Endometrium (tissue), 2 donors: Measurements from ENCODE around the gene NDST4.
A peak's percentile ranks its signal among the peaks of the same experiment; 100 is the strongest.

Source experiments
- FAIRE-seq: peaks from 2 replicates; lab custom pipeline; 2012; peaks lifted over from hg19 to GRCh38; lab: Jason Lieb, UNC
- donor health status: control.
- donor health status: control.

Gene NDST4

DNA sequence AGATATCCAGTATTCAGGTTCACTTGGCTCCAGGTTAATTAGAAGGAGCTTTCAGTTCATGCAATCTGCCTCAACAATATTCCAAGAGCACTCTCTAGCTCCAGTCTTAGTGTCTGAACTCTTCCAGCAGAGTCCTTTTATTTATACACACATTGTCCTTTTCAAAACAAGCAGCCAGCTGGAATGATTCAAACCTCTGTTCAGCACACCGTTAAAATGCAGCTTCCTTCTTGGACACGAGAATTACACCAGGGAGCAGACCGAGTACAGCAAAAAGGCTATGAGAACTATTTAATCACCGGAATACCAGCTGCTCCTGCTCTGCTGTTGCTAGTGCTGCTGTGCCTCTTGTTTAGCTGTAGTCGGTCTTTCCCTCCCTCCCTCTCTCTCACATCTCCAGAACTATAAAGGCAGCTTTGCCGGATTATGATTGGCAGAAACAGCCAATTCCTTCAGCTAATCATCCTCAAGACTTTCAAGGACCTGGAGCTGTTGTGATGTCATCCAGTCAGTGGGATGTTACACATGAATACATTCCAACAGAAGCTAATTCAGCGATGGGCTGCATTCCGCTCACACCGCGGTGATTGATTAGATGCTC is at the start of gene NDST4:
NDST4 (minus strand) TSS at position 115 of the 601 bp plus-strand sequence. CDS start 36,584 bp downstream, outside the sequence.
- no peak for FAIRE-seq

DNA sequence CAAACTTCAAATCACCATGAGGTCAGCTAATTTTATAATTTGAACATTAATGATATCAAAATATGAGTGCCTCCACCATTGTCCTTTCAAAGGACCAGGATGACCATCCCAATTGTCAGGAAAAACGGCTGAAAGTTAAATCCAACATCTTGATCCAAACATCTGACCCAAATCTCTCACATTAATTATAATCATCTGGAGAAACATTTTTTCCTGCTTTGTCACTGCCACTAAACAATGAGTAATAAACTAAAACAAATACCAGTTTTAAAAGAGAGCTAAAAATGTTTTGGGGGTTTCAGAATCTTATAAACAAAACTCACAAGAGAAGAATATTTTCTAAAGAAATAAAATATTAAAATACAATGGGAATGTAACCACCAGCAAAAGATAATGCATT is 45.7 kb upstream of the NDST4 start:
- FAIRE-seq = peak; percentile 87

DNA sequence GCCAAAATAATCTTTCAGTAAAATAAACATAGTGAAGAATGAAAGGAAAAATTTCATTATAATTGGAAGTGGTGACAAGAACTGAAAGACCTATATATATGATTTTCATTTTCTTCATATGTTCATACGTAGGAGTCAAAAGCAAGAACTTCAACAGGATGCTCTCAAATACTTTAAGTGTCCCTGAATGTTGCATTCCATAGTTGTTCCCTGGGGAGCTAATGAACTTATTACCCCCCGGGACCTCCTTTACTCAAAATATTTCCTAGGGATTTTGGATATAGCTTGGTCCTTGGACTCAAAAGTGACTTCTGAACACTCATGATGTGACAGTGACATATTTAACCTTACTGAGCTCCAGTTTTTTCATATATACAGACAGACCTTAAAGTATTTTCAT is 44.9 kb upstream of the NDST4 start:
- FAIRE-seq = no peak

DNA sequence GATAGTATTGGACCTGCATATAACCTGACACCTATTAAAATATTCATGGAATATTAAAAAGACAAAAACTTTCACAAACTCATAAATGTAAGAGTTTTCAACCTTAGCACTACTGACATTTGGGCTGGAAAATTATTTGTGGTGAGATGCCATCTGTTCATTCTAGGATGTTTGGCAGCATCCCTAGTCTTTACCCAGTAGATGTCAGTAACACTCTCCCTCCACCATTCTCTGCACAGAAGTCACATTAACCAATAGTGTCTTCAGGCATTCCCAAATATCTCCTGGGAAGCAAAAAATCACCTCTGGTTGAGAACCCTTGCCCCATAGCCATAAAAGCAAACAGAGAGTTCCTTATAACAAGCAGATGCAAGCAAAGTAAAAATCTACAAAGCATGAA is 41.4 kb upstream of the NDST4 start:
- no peak for FAIRE-seq

DNA sequence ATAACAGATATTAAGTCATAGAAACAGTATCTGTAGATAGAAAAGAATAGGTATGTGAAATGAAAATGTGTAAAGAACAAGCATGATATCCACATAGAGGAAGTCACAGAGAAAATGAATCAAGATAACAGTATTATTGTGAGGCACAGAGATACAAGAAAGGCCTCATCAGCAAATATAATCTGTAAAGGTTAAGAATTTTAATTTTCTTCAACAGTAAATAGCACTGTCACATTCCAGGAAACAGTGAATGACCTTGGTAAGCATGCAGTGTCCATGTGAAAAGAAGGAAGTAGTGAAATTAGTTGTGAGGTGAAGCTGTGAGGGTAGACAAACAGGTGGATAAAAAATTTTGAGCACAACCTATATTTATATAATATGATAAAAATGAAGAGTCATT is 39.5 kb upstream of the NDST4 start:
- no peak for FAIRE-seq

DNA sequence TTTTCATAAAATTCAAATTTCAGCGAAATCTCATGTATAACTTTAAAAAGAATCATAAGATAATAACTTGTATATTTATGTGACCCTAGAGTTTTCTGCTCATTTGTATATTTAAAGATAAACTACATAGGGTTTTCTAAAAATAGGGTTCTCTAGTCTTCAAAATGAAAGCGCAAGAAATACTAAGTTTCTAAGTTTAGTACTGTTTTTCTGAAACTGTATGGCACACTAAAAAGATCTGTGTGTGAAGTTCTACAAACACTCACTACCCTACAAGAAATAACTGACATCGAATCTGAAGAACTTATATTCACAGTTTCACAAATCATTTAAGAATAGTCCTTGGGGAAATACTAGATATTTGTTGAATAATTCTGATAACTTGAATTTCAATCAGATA is 38.7 kb upstream of the NDST4 start:
- no peak for FAIRE-seq

DNA sequence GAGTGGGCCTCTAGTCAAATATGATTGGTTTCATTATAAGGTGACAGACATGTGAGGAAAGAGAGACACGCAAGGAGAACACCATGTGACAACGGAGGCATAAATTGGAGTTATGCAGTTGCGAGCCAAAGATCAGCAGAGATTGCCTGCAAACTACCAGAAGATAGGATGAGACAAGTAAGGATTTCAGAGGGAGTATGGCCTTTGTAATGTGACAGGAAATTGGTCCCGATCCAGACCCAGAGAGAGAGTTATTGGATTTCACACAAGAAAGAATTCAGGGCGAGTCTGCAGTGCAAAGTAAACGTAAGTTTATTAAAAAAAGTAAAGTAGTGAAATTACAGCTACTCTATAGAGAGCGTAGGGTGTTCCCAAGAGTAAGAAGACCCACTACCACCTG is 35.7 kb upstream of the NDST4 start:
- no peak for FAIRE-seq

DNA sequence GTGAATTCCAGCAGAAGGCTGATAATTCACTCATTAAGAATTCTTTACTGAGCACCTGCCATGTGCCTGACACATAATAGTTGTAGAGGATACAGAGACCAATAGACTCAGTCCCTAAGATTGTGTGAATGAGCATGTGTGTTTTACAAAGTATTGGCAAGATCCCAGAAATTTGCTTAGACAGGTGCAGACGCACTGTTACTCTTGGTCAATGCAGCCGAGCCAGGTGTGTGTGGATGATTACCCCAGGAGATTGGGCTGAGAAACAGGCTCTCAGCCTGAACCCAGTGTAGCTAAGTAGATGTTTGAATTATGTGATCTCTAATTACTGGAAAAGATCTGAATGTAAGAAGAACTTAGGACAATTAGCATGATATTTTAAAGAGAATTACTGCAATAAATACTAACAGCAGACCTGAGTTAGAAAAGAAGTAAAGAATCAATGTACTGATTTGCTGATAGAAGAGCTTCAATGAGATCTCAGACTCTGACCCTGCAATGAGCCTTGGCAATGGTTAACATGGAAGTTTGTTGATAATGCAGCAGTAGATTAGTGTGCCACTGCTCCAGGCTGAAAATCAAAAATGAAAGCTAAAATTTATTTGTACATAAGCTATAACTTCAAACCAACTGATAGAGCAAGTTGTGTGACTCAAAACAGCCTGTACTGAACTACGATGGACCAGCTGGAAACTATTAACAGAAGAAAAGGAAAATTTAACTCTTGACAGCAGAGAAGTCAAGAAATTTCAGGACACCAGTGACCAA is 32.2 kb upstream of the NDST4 start:
- FAIRE-seq = no peak

DNA sequence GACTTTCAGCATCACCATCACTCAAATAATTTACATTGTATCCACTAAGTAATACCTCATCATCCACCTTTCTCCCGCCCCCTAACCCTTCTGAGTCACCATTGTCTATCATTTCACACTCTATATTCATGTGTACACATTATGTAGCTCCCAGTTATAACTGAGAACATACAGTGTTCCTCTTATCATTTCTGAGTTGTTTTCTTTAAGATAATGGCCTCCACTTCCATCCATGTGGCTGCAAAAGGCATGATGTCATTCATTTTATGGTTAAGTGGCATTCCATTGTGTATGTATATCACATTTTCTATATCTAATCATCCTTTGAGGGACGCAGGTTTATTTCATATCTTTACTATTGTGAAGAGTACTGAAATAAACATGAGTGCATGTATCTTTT is 14.6 kb upstream of the NDST4 start:
- FAIRE-seq = no peak

DNA sequence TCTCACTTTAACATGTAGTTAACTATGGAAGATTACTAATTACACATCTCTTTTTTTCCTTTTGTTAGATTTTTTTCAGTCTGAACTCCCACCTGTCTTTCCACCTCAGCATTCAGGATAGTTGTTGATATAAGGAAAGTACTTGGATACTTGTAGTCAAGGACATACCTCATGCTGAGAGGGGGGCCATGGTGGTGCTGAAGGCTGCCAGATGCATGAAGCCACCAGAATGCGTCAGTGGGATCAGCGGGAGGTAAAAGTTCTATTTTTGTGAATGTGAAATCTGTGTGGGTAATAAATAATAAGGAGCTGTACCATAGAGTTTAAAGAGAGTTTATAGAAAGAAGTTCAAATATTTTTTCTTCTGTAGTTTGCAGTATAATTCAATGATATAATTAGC is 13.1 kb upstream of the NDST4 start:
- no peak for FAIRE-seq

DNA sequence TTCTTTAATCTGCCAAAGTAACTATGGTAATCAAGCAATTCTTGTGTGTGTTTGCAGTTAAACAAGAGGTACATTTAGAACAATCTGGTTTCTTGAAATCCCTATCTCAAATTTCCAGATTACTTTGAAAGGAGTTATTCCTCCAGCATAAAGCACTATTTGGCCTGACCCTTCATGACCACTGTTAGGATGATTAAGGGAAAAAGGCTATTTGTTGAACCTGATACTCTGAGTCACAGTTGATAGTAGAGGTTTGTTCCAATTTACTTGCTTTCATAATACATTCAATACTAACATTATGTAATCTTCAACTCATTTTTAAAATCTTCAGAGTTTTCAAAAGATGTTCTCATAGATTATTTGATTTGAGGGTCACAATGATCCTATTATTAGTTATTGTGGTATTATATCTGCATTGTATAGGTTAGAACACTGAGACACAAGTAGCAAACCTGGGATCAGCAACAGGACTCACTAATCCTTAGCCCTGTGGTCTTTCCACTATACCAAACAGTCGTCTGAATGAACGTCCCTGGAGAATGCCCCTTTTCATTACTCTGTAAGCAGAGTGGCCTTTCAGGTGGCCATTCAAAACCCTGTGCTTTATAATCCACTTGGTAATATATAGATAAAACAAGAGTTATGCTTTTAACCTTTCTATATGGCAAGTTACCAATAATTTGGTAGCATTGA is 8.1 kb upstream of the NDST4 start:
- no peak for FAIRE-seq

DNA sequence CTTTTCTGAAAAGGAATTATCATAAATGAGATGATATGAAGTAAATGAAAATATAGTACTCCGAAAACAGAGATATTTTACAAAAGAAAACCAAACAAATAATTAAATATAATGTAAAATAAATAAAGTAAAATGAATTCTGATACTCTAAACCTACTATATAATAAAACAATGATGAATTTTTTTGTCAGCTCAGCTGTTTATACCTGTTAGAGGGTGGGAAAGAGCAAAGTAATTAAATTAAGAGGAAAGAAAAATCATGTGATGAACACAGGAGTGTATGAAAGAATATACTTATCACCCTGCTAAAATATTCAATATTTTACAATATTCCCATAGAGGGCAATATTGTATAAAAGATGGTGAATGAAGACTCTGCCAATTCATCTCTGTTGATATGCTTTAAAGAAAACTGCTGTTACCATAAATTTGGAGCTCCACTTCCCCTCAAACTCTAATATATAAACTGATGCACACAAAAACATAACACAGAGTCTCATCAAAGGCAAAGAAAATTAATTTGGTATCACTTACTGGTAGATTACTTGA is 6.5 kb upstream of the NDST4 start:
- FAIRE-seq = no peak

DNA sequence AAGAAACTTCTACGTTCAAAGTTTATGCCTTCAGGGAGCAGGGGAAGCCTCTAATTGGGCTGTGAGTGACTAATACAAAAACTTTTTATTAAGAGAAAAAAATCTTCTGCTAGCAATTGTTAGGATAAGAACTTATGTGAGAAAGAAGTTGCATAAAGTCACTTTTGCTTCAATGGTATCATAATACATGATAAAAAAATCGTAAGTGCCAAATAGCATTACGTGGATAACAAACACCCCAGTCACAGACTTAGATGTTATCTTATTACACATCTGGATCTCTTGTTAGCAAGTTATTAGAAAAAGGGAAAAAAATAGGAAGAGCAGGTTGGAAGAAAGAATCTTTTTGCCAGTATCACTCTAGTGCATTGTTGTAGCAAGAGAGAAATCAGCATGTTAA is 4.2 kb upstream of the NDST4 start:
- no peak for FAIRE-seq

DNA sequence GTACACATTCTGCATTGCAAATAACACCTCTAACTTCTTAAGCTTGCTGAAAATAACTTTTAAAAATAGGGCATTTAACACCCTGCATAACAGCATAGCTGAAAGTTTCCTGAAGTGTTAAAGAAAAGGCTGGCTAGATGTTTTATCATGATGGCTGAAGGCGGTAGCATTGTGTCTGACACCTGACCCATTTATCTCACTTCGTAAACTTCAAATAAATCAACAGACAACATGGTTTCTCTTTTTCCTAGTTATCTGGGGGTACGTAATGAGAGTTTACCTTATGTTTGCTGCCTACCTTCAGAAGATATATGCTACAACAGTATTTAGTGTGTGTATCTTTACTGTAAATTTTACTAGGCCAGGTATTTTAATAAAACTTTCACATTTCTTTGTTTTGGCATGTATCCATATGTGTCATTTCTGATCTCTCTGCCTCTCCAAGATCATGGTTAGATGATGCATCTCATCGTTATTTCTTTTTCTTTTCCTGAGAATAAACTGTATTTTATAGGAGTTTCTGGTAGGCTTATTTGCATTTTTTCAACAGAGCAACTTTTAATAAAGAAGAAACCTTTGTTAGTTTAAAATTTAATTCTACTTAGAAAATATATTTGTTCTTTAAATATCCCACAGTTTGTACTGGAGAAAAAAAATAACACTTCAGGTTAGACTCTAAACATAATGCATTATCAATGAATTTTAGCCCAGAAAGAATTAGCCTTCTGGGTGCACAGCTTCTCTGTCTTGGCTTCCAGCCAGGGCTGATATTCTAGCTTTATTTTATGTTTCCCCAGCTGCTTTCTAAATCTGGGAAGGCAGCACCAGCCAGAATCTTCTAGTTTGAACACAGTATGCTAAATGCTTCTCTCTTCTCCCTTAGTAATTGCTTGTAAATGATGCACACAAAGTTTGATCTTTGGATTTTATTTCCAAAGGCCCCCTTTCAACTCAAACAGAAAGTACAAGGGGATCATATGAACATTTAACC is 2.9 kb downstream of the NDST4 start:
- FAIRE-seq = no peak

DNA sequence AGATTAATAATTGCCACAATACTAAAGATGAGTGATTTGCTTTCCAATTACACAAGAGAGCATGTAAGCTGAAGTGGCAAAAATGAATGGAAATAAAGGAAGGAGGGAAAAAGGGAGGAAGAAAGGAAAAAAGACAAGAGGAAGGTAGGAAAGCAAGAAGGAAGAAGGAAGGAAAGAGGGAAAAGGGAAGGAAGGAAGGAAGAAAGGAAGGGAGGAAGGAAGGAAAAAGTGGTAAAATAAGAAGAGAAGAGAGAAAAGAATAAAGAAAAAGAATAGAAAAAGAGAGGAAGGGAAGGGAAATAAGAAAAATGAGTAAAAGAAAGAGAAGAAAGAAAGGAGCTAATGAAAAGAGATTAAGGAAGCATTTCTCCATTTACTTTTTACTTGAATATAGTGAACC is 4.6 kb downstream of the NDST4 start:
- no peak for FAIRE-seq

DNA sequence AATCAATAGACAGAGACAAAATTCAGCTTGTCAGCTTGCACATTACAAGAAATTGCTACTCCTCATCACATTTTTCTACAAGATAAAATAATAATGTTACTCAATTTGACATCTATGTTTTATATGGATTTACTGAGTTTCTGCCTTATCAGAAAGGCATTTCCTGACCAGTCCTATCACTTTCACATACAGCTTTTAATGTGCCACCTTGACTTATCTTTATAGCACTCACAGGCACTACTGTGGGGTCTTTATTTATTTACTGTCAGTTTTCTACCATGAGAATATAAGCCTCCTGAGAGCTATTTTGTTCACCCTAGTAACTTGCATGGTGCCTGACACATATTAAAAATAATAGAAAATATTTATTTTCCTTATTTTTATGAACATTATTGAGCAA is 6.0 kb downstream of the NDST4 start:
- no peak for FAIRE-seq

DNA sequence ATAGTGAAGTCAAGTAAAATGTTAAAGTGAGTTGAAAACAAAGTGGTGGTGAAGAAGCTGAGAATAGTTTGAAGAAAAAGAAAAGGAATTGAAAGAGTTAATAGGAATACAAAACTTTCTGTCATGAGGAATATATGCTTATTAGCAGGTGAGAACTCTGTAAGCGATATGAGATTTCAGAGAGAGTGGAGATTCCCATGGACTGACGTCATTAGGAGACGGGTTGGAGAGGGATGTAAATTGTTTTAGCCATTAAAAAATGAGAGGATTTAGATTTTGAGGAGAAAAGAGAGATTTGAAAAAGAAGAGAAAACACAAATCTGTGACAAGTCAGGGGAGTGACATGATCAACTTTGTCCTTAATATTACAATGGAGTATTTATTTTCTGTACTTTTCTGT is 11.7 kb downstream of the NDST4 start:
- FAIRE-seq = no peak

DNA sequence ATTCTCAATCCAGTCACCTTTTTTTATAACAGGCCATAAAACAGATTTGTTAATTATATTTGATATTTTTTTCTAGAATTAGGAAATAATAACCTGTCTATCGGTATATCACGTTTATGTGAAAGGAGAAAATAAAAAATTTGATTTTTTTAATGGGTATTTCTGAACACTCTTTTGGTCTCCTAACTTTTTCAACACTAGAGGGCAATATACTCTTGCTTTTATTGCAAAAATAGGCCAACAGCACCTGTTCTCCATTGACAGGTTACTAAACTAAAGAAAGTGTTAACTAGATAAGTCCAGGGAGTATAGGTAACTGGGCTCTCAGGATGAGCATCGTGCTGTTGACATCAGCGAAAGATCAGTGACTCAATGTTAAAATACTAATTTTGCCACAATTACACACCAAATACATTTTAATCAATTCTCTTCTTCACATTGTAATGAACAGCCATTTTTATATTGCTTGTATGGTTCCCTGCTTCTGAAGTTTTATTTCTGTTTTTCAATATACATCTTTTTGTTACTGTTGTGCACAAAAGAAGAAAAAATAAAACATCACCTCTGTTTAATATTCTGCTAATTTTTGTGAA is 22.8 kb downstream of the NDST4 start:
- peak; percentile 86 for FAIRE-seq

DNA sequence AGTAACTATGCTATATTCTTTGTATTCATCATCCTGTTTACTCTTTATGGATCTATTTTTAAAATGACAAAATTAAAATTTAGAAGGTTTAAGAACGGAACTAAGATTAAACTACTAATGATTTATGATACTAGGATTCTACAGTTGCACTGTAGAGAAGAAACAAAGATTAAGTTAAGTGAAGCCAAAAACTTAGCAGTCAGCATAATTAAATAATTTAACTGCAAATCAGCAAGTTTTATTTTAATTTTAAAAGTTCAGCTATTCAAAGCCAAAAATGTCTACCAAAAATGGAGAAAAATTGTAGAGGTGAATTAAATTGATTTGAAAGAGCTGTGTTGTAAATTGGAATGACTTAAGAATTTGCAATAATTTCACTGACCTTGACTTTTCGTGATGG is 30.8 kb downstream of the NDST4 start:
- FAIRE-seq = no peak

DNA sequence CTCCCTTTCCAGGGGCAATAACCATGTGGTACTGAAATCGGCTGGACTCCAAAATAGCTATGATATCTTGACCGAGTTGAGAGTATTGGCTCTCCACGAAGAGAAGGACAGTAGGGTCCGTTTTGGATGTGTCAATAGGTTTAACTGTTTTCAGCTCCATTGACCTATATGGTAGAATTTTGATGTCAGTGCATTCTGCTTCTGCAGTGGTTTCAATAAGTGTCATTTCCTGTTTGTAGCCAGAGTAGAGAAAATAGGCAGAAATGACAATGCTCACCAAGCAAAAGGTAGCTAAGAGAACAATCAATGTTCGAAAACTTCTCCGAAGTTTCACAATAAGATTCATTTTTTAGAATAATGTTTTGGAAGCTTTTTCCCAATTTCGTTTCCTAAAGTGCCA is 36.7 kb downstream of the NDST4 start:
- FAIRE-seq = no peak

DNA sequence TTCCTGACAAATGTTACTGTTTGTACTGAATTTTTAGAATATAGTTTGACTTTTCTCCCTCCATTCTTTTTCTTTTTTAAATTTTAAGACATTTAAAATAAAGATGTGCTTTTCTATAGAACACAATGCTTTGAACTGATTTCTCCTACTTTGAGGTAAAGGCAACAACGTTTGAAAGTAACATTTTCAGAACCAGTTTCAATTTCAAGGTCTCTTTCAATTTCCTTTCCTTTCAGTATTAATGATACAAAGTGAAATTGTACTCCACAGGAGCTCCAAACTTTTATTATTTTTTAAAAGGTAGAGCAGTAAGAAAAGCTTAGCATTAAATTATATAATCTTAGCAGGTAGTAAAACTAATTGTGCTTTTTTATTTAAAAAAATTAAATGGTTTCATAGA is 54.9 kb downstream of the NDST4 start:
- FAIRE-seq = no peak

DNA sequence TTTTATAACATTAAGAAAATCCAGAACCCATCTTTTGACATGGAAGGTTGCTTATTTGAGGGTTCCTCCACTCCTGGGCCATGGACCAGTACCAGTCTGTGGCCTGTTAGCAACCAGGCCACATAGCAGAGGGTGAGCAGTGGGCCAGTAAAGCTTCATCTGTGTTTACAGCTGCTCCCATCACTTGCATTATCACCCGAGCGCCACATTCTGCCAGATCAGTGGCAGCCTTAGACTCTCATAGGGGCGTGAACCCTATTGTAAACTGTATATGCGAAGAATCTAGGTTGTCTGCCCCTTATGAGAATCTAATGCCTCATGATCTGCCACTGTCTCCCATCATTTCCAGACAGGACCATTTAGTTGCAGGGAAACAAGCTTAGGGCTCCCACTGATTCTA is 58.6 kb downstream of the NDST4 start:
- FAIRE-seq = no peak
